GM12878 (cell line): ENCODE measurements around the gene SGCB. TPM values are rescaled to one million over a fixed set of nuclear protein-coding genes. Genes with fewer than 3 reads are reported as not detected.

Experiments used
- ATAC-seq: fragments of 200-7000 bp; cut with Tn5 transposase; 3 replicates; pipeline ENCODE4 v1.9.1; 2020; ENCODE audit warnings: mild to moderate bottlenecking, moderate library complexity
- BruUV-seq: library from RNA; stranded (reverse); fragments of 400-500 nt; replicated peaks from 2 replicates; lab custom pipeline; 2021; lab: Mats Ljungman, UMichigan
- CTCF ChIA-PET: fragments of 300-600 bp; sonication (Branson Sonifier 250); formaldehyde crosslinking; extraction: SDS; loops from one replicate; lab custom pipeline; 2021; ENCODE audit warnings: inconsistent platforms; lab: Yijun Ruan, JAX
- POLR2A ChIA-PET: fragments of 350-600 bp; formaldehyde crosslinking; extraction: SDS; loops from one replicate; lab custom pipeline; 2021; ENCODE audit warnings: inconsistent platforms; lab: Charles Lee
- RAD21 ChIA-PET: fragments of 300-600 bp; sonication (Branson Sonifier 250); formaldehyde crosslinking; loops from one replicate; lab custom pipeline; 2023; ENCODE audit warnings: antibody characterized with exemption; ENCODE audit not compliant: unreplicated experiment; lab: Charles Lee
- SMC1A ChIA-PET: fragments of 300-600 bp; sonication (Branson Sonifier 250); formaldehyde crosslinking; loops from one replicate; lab custom pipeline; 2023; ENCODE audit not compliant: unreplicated experiment, uncharacterized antibody; lab: Charles Lee
- DNase-seq: peaks from one replicate; pipeline ENCODE4 v3.0.0-alpha.2; 2011; ENCODE audit warnings: low read depth, low spot score
- FAIRE-seq: peaks from 3 replicates; lab custom pipeline; 2011; peaks lifted over from hg19 to GRCh38; lab: Jason Lieb, UNC
- H2AFZ ChIP-seq: 2 replicates; pipeline ENCODE4 v1.6.0; 2011; ENCODE audit warnings: low read depth, low read length, control low read depth; ENCODE audit not compliant: control insufficient read depth
- H3K27ac ChIP-seq: 2 replicates; pipeline ENCODE4 v1.5.1; 2011; ENCODE audit warnings: control low read depth; ENCODE audit not compliant: control insufficient read depth, insufficient read depth
- H3K27me3 ChIP-seq, 2 experiments: replicated peaks in 1 of 2; 2 replicates each; pipeline versions ENCODE4 v1.6.0 to v1.6.1; 2011; ENCODE audit warnings: low read length in 1 of 2; ENCODE audit not compliant: control insufficient read depth in 2 of 2, insufficient read depth in 2 of 2
- H3K36me3 ChIP-seq, 2 experiments: 2 replicates each; pipeline ENCODE4 v1.5.1; 2011; ENCODE audit warnings: low read length in 1 of 2; ENCODE audit not compliant: control insufficient read depth in 2 of 2, insufficient read depth in 2 of 2
- H3K4me1 ChIP-seq: 2 replicates; pipeline ENCODE4 v1.6.1; 2011; ENCODE audit warnings: mild to moderate bottlenecking, low read length, moderate library complexity, mixed read lengths; ENCODE audit not compliant: control insufficient read depth, insufficient read depth
- H3K4me2 ChIP-seq: 2 replicates; pipeline ENCODE4 v1.6.0; 2011; ENCODE audit warnings: control low read depth; ENCODE audit not compliant: control insufficient read depth, insufficient read depth
- H3K4me3 ChIP-seq: fragments of 200-600 bp; sonication (generic); 2 replicates; pipeline ENCODE4 v1.5.1; 2016
- H3K79me2 ChIP-seq: 2 replicates; pipeline ENCODE4 v1.6.0; 2011; ENCODE audit warnings: low read length; ENCODE audit not compliant: control insufficient read depth, insufficient read depth
- H3K9ac ChIP-seq: 2 replicates; pipeline ENCODE4 v1.8.0; 2011; ENCODE audit warnings: low read length, control low read depth, mixed read lengths; ENCODE audit not compliant: control insufficient read depth, insufficient read depth
- H3K9me3 ChIP-seq: replicated peaks from 3 replicates; pipeline ENCODE4 v1.5.1; 2011; ENCODE audit warnings: mild to moderate bottlenecking, low read length; ENCODE audit not compliant: control insufficient read depth, insufficient read depth
- H4K20me1 ChIP-seq: 2 replicates; pipeline ENCODE4 v1.6.0; 2011; ENCODE audit not compliant: control insufficient read depth, insufficient read depth
- ATF2 ChIP-seq: IDR thresholded peaks from 2 replicates; pipeline ENCODE4 v1.6.1; 2012; ENCODE audit warnings: low read length, inconsistent platforms
- E2F8 ChIP-seq: fragments of 450-650 bp; IDR thresholded peaks from 2 replicates; pipeline ENCODE4 v1.6.1; 2018; ENCODE audit warnings: mild to moderate bottlenecking, low read depth, moderate library complexity; ENCODE audit not compliant: partially characterized antibody
- EP300 ChIP-seq, 2 experiments: fragments of 150-350 bp in 1 of 2; IDR thresholded peaks; 2 replicates each; pipeline ENCODE4 v1.6.1; 2011 to 2012; ENCODE audit warnings: low read depth in 2 of 2, low read length in 2 of 2, borderline replicate concordance in 1 of 2, improper control_type of control experiment in 1 of 2, inconsistent platforms in 1 of 2; ENCODE audit not compliant: control insufficient read depth in 1 of 2
- FOXK2 ChIP-seq: fragments of 450-650 bp; IDR thresholded peaks from 2 replicates; pipeline ENCODE4 v1.6.1; 2017; ENCODE audit warnings: mild to moderate bottlenecking, moderate library complexity
- HDAC6 ChIP-seq: fragments of 200-600 bp; sonication (generic); IDR thresholded peaks from one replicate; pipeline ENCODE4 v1.8.0; 2017; ENCODE audit warnings: antibody characterized with exemption; ENCODE audit not compliant: unreplicated experiment
- HDGF ChIP-seq: fragments of 450-650 bp; IDR thresholded peaks from 2 replicates; pipeline ENCODE4 v1.6.1; 2016; ENCODE audit warnings: antibody characterized with exemption
- IKZF1 ChIP-seq: fragments of 450-650 bp; conservative IDR thresholded peaks from 2 replicates; pipeline ENCODE4 v1.6.1; 2017; ENCODE audit warnings: antibody characterized with exemption, mild to moderate bottlenecking
- KAT2A ChIP-seq: conservative IDR thresholded peaks from 2 replicates; pipeline ENCODE4 v1.6.1; 2011; ENCODE audit warnings: low read depth, low read length; ENCODE audit not compliant: control insufficient read depth
- SIX5 ChIP-seq: IDR thresholded peaks from 2 replicates; pipeline ENCODE4 v1.6.1; 2011; ENCODE audit warnings: mild to moderate bottlenecking, low read depth, low read length, moderate library complexity; ENCODE audit not compliant: severe bottlenecking
- SREBF1 ChIP-seq: IDR thresholded peaks from 2 replicates; pipeline ENCODE4 v1.6.1; 2012; ENCODE audit warnings: mild to moderate bottlenecking, low read length
- TAF1 ChIP-seq: IDR thresholded peaks from 2 replicates; pipeline ENCODE4 v1.6.1; 2011; ENCODE audit warnings: mild to moderate bottlenecking, low read depth, low read length, borderline replicate concordance
- ZBTB40 ChIP-seq: fragments of 450-650 bp; IDR thresholded peaks from 2 replicates; pipeline ENCODE4 v1.6.1; 2016; ENCODE audit warnings: mild to moderate bottlenecking, moderate library complexity, borderline replicate concordance
- ZNF207 ChIP-seq: fragments of 450-650 bp; IDR thresholded peaks from 2 replicates; pipeline ENCODE4 v1.6.1; 2014; ENCODE audit warnings: antibody characterized with exemption, mild to moderate bottlenecking, borderline replicate concordance
- WGBS: methylation state at CpG from one replicate; pipeline ENCODE4 v1.1.6; 2016; ENCODE audit warnings: low lambda C conversion rate; ENCODE audit not compliant: insufficient replicate concordance, insufficient coverage; ENCODE audit errors: missing lambda C conversion rate; 5-methylcytosine and 5-hydroxymethylcytosine counted together
- in situ Hi-C: fragments of 300-500 bp; cut with MboI; formaldehyde crosslinking; loops from 9 replicates; pipeline ENCODE4 v1.14.3; 2018; ENCODE audit warnings: mixed read lengths
- intact Hi-C: fragments of 100-400 bp; cut with micrococcal nuclease; formaldehyde crosslinking; loops from one replicate; pipeline ENCODE4 v1.14.2; 2022; ENCODE audit not compliant: unreplicated experiment
- polyA plus RNA-seq, 11 experiments: library from polyadenylated mRNA; depleted of rRNA in 4 of 11; unstranded in 6 of 11; stranded (reverse) in 5 of 11; fragments of >200 nt; fragmentation: Nextera tagmentation in 4 of 11; fragmentation: Illumina TruSeq in 1 of 11; extraction: Ambion mirVana in 4 of 11; extraction: Trizol in 1 of 11; gene quantifications; 1 replicate in 1 of 11; 2 replicates in 10 of 11; pipeline versions ENCODE4 v1.2.1 to v1.2.3, GENCODE V29; 2011 to 2016; ENCODE audit warnings: inconsistent platforms in 2 of 11, missing spikeins in 2 of 11, low read depth in 1 of 11
- total RNA-seq, 4 experiments: library from RNA; depleted of rRNA in 3 of 4; stranded (reverse); fragments of >200 nt in 3 of 4; fragmentation: Illumina TruSeq in 1 of 4; extraction: Trizol in 1 of 4; gene quantifications; 2 replicates each; pipeline versions ENCODE4 v1.2.1 to v1.2.3, GENCODE V29; 2013 to 2021

Gene SGCB
- total and polyA plus RNA-seq, 10 of the 15 experiments (the other 5 are each of a cell fraction or from before 2014, with no cell fraction given) = 4.7 to 13.2 (median 7.4) TPM

- TF ChIP-seq ZBTB40 = no peak
- no peak for TF ChIP-seq FOXK2
- no peak for TF ChIP-seq SREBF1
- no peak for TF ChIP-seq HDAC6
- TF ChIP-seq KAT2A = no peak
These were observed 31.5 kb upstream of the SGCB start (continued) for GRCh38 chr4:52069571-52069970.

GRCh38 chr4:52059372-52059771 lies 21.3 kb upstream of the SGCB start:
- Histone ChIP-seq H3K79me2 (no peaks in the 10 kb centered on the region), H3K9ac (no peak overlapping the region), H3K36me3 (no peaks in the 10 kb centered on the region)
- BruUV-seq = no TSS peak
- no peak for DNase-seq
- ChIA-PET SMC1A (no interaction called here), RAD21 (no interaction called here)
- no peak for TF ChIP-seq TAF1
- TF ChIP-seq ZNF207 = no peak
- TF ChIP-seq SIX5 = no peak
- TF ChIP-seq ATF2 = no peak
- TF ChIP-seq EP300 (IDR thresholded peaks at IDR 0.05; ENCODE audit: borderline replicate concordance in 1 of 2, control insufficient read depth in 1 of 2, low read depth in 2 of 2, low read length in 2 of 2) = no peak
- no peak for TF ChIP-seq IKZF1
- TF ChIP-seq E2F8 = no peak
- TF ChIP-seq HDAC6 = no peak
- TF ChIP-seq HDGF = no peak
- TF ChIP-seq, all 136 proteins: peak for 0
- intact Hi-C loops (no loop called here), in situ Hi-C loops (no loop called here)
- ChIA-PET CTCF (no interaction called here), POLR2A (no interaction called here)
- no peak overlapping the region for H3K4me3 ChIP-seq
- H3K4me1 ChIP-seq = no peaks in the 10 kb centered on the region
- no peak overlapping the region for H3K27ac ChIP-seq
- 74% methylated on average over 3 of the region's 3 CpGs for WGBS
- FAIRE-seq = no peak
- H4K20me1 ChIP-seq = no peaks in the 10 kb centered on the region
- H3K27me3 ChIP-seq = no peaks in the 10 kb centered on the region; a peak in 1 of 4 replicates
- no peak overlapping the region for H3K4me2 ChIP-seq
- no peak for ATAC-seq
- H2AFZ ChIP-seq = no peak overlapping the region
- H3K9me3 ChIP-seq = no peaks in the 10 kb centered on the region
